Measurements from ENCODE around the gene MYMK.

MYMK gene

GRCh38 chr9:133499132-133499891 lies 25.4 kb downstream of the MYMK start:
- DNase-seq = no peak

- DNase-seq = no peak
These were observed 27.6 kb downstream of the MYMK start for GRCh38 chr9:133496861-133497842.

- no peak for DNase-seq
These were observed 29.1 kb downstream of the MYMK start for GRCh38 chr9:133495327-133496293.

GRCh38 chr9:133494636-133495326 lies 30.0 kb downstream of the MYMK start:
- no peak for DNase-seq

GRCh38 chr9:133493845-133494540 lies 30.8 kb downstream of the MYMK start:
- DNase-seq = no peak

- no peak for DNase-seq
These were observed 31.3 kb downstream of the MYMK start for GRCh38 chr9:133493428-133493827.

GRCh38 chr9:133492061-133493021 lies 32.4 kb downstream of the MYMK start:
- peak in 1 of 2 experiments; percentile 24 for DNase-seq

GRCh38 chr9:133491656-133491925 lies 33.2 kb downstream of the MYMK start:
- no peak for DNase-seq

- DNase-seq = no peak
These were observed 33.7 kb downstream of the MYMK start for GRCh38 chr9:133490865-133491655.

GRCh38 chr9:133490201-133490681 lies 34.5 kb downstream of the MYMK start:
- DNase-seq = no peak

- no peak for DNase-seq
These were observed 35.2 kb downstream of the MYMK start for GRCh38 chr9:133489253-133490190.

GRCh38 chr9:133488686-133489252 lies 36.0 kb downstream of the MYMK start:
- no peak for DNase-seq

- DNase-seq = no peak
These were observed 37.4 kb downstream of the MYMK start for GRCh38 chr9:133487331-133487725.

- no peak for DNase-seq
These were observed 39.1 kb downstream of the MYMK start for GRCh38 chr9:133485531-133486260.

- no peak for DNase-seq
These were observed 39.9 kb downstream of the MYMK start for GRCh38 chr9:133484671-133485437.

- no peak for DNase-seq
These were observed 41.1 kb downstream of the MYMK start for GRCh38 chr9:133483611-133484010.

All from NCI-H446 (cell line).